ENCODE results near the gene TIAM2.

TIAM2 gene

DNA sequence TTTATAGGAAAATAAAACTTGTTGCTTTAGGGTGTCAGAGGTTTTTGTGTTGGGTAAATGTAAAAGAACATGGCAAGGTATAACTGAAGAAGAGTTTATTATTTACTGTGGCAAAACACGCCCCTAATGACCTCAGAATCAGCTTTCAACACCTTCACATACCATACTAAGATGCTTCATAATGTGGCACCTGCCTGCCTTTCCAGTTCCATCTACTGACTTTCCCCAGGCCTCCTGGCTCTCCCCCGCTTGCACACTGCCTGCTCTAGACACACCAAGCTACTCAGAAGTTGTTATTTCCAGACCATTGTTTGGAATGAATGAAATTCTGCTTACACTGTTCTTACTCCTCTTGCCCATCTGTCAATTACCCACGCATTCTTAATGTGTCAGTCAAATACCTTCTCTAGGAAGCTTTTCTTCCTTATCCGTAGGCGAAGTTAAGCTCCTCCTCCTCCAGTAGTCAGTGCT lies 1.8 kb downstream of the TIAM2 start:
- DNase-seq (ENCODE audit: low spot score) = no peak
- TF ChIP-seq, protein P1, sequence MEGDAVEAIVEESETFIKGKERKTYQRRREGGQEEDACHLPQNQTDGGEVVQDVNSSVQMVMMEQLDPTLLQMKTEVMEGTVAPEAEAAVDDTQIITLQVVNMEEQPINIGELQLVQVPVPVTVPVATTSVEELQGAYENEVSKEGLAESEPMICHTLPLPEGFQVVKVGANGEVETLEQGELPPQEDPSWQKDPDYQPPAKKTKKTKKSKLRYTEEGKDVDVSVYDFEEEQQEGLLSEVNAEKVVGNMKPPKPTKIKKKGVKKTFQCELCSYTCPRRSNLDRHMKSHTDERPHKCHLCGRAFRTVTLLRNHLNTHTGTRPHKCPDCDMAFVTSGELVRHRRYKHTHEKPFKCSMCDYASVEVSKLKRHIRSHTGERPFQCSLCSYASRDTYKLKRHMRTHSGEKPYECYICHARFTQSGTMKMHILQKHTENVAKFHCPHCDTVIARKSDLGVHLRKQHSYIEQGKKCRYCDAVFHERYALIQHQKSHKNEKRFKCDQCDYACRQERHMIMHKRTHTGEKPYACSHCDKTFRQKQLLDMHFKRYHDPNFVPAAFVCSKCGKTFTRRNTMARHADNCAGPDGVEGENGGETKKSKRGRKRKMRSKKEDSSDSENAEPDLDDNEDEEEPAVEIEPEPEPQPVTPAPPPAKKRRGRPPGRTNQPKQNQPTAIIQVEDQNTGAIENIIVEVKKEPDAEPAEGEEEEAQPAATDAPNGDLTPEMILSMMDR (IDR thresholded peaks at IDR 0.05; ENCODE audit: extremely low read depth, insufficient read depth, missing control alignments) = no peak
- in situ Hi-C loops (cut with MboI; ENCODE audit: low pct_unique_long_range_greater_than_20kb, low sequenced_read_pairs, unreplicated experiment) = no loop called here

DNA sequence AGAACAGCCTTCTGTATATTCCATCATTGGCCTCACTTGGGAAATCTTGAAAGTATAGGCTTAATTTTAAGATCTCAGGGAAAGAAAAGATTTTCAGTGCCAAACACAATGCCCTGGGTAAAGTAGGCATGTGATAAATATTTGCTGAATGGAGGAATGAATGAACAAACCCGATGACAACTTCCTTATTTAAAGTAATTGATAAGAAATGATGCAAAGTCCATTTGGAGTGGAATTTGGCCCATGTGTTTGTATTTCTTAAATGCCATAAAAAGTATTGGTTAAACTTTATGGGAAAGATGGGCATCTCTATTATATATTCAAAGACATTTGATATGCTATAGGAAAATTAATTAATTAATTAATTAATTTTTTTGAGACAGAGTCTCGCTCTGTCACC lies 3.7 kb downstream of the TIAM2 start:
- in situ Hi-C loops (cut with MboI; ENCODE audit: low pct_unique_long_range_greater_than_20kb, low sequenced_read_pairs, unreplicated experiment) = no loop called here
- TF ChIP-seq, protein P1 (IDR thresholded peaks at IDR 0.05; ENCODE audit: extremely low read depth, insufficient read depth, missing control alignments) = no peak
- DNase-seq (ENCODE audit: low spot score) = no peak

DNA sequence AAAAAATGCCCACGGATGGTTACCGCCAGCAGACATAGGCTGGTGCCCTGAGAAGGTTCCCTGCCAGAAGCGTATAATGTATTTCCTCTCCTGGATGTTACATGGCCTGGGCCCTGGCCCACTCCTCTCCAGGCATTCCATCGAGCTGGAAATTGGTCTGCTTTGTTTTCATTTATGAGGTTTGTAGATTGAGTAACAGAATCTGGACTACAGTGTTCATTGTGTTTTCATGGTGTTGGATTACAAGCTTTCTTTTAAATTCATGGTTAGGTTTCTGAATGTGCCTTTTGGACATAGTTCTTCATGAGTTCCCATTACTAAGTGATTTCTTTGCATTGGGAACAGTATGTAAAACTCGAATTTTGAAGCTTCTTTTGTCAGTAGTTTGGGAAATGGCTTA lies 6.4 kb downstream of the TIAM2 start:
- DNase-seq (ENCODE audit: low spot score) = no peak
- TF ChIP-seq, protein P1 (IDR thresholded peaks at IDR 0.05; ENCODE audit: extremely low read depth, insufficient read depth, missing control alignments) = no peak

DNA sequence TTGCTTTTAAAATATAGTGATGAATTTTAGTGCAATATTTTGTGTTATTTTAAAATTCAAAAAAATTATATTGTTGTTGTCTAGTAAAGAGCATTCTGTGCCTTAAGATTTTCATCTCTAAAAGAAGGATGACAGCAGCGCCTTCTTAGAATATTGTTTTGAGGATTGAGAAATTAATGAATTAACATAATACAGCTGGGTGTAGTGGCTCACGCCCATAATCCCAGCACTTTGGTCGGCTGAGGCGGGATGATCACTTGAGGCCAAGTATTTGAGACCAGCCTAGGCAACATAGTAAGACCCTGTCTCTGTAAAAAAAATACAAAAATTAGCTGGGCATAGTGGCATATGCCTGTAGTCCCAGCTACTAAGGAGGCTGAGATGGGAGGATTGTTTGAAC lies 6.8 kb downstream of the TIAM2 start:
- in situ Hi-C loops (cut with MboI; ENCODE audit: low pct_unique_long_range_greater_than_20kb, low sequenced_read_pairs, unreplicated experiment) = no loop called here
- no peak for DNase-seq (ENCODE audit: low spot score)
- TF ChIP-seq, protein P1 (IDR thresholded peaks at IDR 0.05; ENCODE audit: extremely low read depth, insufficient read depth, missing control alignments) = no peak

More for the DNA sequence above, 6.4 kb downstream of the TIAM2 start:
- in situ Hi-C loops (cut with MboI; ENCODE audit: low pct_unique_long_range_greater_than_20kb, low sequenced_read_pairs, unreplicated experiment) = no loop called here

DNA sequence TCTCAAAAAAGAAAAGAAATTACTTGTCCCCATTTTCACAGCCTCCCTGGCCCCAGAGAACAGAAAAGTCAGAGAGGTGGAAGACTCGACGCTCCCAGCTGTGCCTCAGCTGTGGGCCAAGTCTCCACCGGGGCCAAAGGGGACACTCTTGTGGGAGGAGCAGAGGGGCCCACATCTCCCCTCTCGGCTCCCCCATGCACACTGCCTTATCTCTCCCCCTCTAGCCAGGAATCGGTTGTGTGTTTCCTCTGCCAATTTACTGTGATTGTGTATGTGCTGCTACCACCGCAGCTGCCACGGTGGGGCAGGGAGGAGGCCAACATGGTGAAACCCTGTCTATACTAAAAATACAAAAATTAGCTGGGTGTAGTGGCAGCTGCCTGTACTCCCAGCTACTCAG lies 8.4 kb downstream of the TIAM2 start:
- in situ Hi-C loops (cut with MboI; ENCODE audit: low pct_unique_long_range_greater_than_20kb, low sequenced_read_pairs, unreplicated experiment) = no loop called here
- TF ChIP-seq, protein P1 (IDR thresholded peaks at IDR 0.05; ENCODE audit: extremely low read depth, insufficient read depth, missing control alignments) = no peak
- DNase-seq (ENCODE audit: low spot score) = no peak

DNA sequence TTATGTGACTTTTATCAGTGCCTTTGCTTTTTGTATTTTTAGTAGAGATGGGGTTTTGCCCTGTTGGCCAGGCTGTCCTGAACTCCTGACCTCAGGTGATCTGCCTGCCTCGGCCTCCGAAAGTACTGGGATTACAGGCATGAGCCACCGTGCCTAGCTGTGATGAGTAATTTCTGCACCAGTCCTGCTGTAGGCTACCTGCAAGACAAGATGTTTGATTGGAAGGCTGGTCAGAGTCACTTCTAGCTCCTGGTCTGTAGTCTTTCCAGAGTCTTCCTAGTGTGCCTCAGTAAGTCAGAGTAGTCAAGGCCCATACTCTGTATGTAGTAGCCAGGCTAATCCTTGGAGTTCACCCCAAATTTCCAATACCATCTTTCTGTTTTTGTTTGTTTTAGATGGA lies 8.9 kb downstream of the TIAM2 start:
- in situ Hi-C loops (cut with MboI; ENCODE audit: low pct_unique_long_range_greater_than_20kb, low sequenced_read_pairs, unreplicated experiment) = no loop called here

More for the DNA sequence above, 8.9 kb downstream of the TIAM2 start:
- no peak for DNase-seq (ENCODE audit: low spot score)
- TF ChIP-seq, protein P1 (IDR thresholded peaks at IDR 0.05; ENCODE audit: extremely low read depth, insufficient read depth, missing control alignments) = no peak
